NT2/D1 (cell line): ENCODE results near the gene JAM2.

Source experiments
- SUZ12 ChIP-seq: IDR thresholded peaks from 2 replicates; pipeline ENCODE4 v1.6.1; 2011; ENCODE audit not compliant: insufficient read length, insufficient read depth; ENCODE audit errors: extremely low read depth
- ZNF274 ChIP-seq: IDR thresholded peaks from 2 replicates; pipeline ENCODE4 v1.6.1; 2011; ENCODE audit warnings: mild to moderate bottlenecking, low read depth, low read length

DNA sequence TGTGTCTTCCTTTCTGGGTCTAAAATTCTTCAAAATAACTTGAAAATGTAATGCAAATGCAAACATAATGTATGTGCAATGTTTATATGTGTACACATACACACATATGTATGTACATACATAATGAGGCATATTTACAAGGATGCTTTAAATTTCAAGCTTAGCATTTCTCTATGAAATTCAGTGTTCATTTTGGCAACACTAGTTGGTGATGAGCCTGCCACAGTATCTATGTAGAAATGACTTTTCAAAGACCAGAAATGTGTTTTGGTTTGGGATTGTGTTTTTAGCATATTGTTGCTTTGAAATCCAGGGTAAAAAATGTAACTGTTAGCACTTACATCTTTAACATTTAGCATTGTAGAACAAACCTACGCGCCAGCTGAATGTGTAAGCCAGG is 105.8 kb downstream of the JAM2 start:
- no peak for TF ChIP-seq ZNF274
- TF ChIP-seq SUZ12 = no peak
